OCI-LY1 (cell line): ENCODE data around the gene CHAF1A.

Experiments used
- H2AFZ ChIP-seq: fragments of 200-600 bp; sonication (generic), shearing (Covaris generic); 2 replicates; pipeline ENCODE4 v1.6.0; 2014; ENCODE audit warnings: antibody characterized with exemption, mild to moderate bottlenecking, low read length
- H3F3A ChIP-seq: fragments of 200-600 bp; sonication (generic), shearing (Covaris generic); 2 replicates; pipeline ENCODE4 v1.6.0; 2014; ENCODE audit warnings: mild to moderate bottlenecking, antibody characterized with exemption, low read length, moderate library complexity; ENCODE audit not compliant: insufficient read depth
- H3K27ac ChIP-seq: fragments of 200-600 bp; sonication (generic); 2 replicates; pipeline ENCODE4 v1.5.1; 2014; ENCODE audit warnings: low read length, mixed run types, mild to moderate bottlenecking, low read depth; ENCODE audit not compliant: poor library complexity, severe bottlenecking
- H3K27me3 ChIP-seq: fragments of 200-600 bp; sonication (generic); 2 replicates; pipeline ENCODE4 v1.6.0; 2014; ENCODE audit warnings: antibody characterized with exemption, mild to moderate bottlenecking, low read length, moderate library complexity; ENCODE audit not compliant: insufficient read depth
- H3K36me3 ChIP-seq: fragments of 200-600 bp; sonication (generic); 2 replicates; pipeline ENCODE4 v1.6.1; 2014; ENCODE audit warnings: mild to moderate bottlenecking, antibody characterized with exemption, low read length, moderate library complexity, mixed read lengths; ENCODE audit not compliant: insufficient read depth
- H3K4me1 ChIP-seq: fragments of 200-600 bp; sonication (generic); 2 replicates; pipeline ENCODE4 v1.5.1; 2014; ENCODE audit warnings: mild to moderate bottlenecking, low read length, moderate library complexity; ENCODE audit not compliant: insufficient read depth, severe bottlenecking
- H3K4me2 ChIP-seq: fragments of 200-600 bp; sonication (generic), shearing (Covaris generic); 2 replicates; pipeline ENCODE4 v1.6.1; 2014; ENCODE audit warnings: low read length
- H3K4me3 ChIP-seq: fragments of 200-600 bp; sonication (generic); 2 replicates; pipeline ENCODE4 v1.5.1; 2014; ENCODE audit warnings: low read length, low read depth, mild to moderate bottlenecking, mixed read lengths; ENCODE audit not compliant: poor library complexity, severe bottlenecking
- H3K79me2 ChIP-seq: fragments of 200-600 bp; shearing (Covaris generic); 2 replicates; pipeline ENCODE4 v1.6.1; 2016; ENCODE audit warnings: mixed run types, low read length, mixed read lengths; ENCODE audit not compliant: insufficient read depth
- H3K9ac ChIP-seq: fragments of 200-600 bp; sonication (generic), shearing (Covaris generic); 2 replicates; pipeline ENCODE4 v1.6.1; 2014; ENCODE audit warnings: mild to moderate bottlenecking, low read length, mixed read lengths
- H3K9me2 ChIP-seq: fragments of 200-600 bp; sonication (generic), shearing (Covaris generic); 2 replicates; pipeline ENCODE4 v1.6.1; 2014; ENCODE audit warnings: low read depth, mild to moderate bottlenecking, low read length, mixed read lengths
- H3K9me3 ChIP-seq: fragments of 200-600 bp; shearing (Covaris generic); 2 replicates; pipeline ENCODE4 v1.6.1; 2014; ENCODE audit warnings: low read length, mixed read lengths
- H4K20me1 ChIP-seq: fragments of 200-600 bp; sonication (generic), shearing (Covaris generic); 2 replicates; pipeline ENCODE4 v1.6.0; 2016; ENCODE audit warnings: mild to moderate bottlenecking, low read length; ENCODE audit not compliant: insufficient read depth
- EZH2 ChIP-seq: fragments of 200-600 bp; sonication (generic), shearing (Covaris generic); IDR thresholded peaks from 2 replicates; pipeline ENCODE4 v1.8.0; 2017; ENCODE audit warnings: borderline replicate concordance, mixed run types, mild to moderate bottlenecking, antibody characterized with exemption, low read length, moderate library complexity, mixed read lengths
- TF ChIP-seq, protein P1 (sequence below): fragments of 200-600 bp; sonication (generic), shearing (Covaris generic); IDR thresholded peaks from 2 replicates; pipeline ENCODE4 v1.5.1; 2017; ENCODE audit warnings: mild to moderate bottlenecking, antibody characterized with exemption, low read length, moderate library complexity, mixed read lengths

CHAF1A gene

DNA sequence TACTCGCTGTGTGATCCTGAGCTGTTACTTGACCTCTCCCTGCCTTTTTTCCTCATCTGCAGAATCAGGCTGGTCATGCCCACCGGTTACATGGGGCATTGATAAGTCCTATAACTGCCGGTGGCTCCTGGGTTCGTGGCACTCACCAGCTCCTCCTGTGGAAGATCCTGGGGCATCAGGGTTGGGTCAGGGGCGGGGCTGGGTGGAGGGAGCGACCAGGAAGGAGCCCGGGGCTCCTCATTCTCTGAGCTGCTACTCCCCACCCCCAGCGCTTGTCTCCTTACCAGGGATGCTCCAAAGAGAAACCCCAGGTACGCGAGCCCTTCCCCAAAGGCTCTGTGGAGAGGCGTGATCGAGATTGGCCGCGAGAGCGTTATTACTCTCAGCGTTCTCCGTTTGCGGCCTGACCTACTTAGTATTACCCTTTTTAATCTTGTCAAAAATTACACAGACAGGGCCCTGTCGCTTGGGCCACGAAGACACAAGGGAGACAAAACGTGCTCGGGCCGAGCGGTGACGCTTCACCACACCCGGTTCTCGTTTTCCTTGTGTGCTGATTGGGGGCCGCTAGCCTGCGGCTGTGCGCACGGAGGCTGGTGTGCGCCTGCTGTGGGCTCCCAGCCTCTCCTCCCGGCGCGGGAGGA, 80.4 kb downstream of the CHAF1A start:
- no peaks in the 10 kb centered on the region for H3K9me2 ChIP-seq
- H4K20me1 ChIP-seq: no peaks in the 10 kb centered on the region
- no peaks in the 10 kb centered on the region for H3K9me3 ChIP-seq
- no peak overlapping the region for H2AFZ ChIP-seq
- H3K36me3 ChIP-seq: peaks cover 32% of the 10 kb centered on the region
- no peaks in the 10 kb centered on the region for H3F3A ChIP-seq
- H3K4me3 ChIP-seq: no peak overlapping the region
- no peak overlapping the region for H3K4me2 ChIP-seq
- H3K9ac ChIP-seq: no peak overlapping the region
- H3K4me1 ChIP-seq: no peaks in the 10 kb centered on the region
- no peaks in the 10 kb centered on the region for H3K27me3 ChIP-seq
- no peak overlapping the region for H3K27ac ChIP-seq
- no peak for TF ChIP-seq EZH2
- TF ChIP-seq, protein P1, sequence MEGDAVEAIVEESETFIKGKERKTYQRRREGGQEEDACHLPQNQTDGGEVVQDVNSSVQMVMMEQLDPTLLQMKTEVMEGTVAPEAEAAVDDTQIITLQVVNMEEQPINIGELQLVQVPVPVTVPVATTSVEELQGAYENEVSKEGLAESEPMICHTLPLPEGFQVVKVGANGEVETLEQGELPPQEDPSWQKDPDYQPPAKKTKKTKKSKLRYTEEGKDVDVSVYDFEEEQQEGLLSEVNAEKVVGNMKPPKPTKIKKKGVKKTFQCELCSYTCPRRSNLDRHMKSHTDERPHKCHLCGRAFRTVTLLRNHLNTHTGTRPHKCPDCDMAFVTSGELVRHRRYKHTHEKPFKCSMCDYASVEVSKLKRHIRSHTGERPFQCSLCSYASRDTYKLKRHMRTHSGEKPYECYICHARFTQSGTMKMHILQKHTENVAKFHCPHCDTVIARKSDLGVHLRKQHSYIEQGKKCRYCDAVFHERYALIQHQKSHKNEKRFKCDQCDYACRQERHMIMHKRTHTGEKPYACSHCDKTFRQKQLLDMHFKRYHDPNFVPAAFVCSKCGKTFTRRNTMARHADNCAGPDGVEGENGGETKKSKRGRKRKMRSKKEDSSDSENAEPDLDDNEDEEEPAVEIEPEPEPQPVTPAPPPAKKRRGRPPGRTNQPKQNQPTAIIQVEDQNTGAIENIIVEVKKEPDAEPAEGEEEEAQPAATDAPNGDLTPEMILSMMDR: no peak
- H3K79me2 ChIP-seq: no peaks in the 10 kb centered on the region

DNA sequence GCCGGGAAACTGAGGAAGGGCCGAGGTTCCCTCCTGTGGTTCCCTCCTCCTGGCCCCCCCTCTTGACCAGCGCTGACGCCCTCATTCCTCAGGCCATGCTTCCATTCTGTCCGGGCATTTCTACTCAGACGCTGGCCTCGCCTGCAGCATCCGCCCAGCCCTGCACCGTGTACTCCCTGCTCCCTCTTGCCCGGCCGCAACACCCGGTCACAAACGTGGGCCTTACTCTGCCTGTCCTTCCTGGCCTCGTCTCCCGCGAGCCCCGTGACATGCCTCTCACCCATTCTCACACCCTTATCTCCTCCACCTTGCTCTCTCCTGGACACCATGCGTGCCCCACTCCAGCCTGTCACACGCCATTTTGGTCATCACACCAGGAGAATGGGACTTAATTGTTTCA, 80.9 kb downstream of the CHAF1A start:
- no peaks in the 10 kb centered on the region for H3K79me2 ChIP-seq
- peaks cover 30% of the 10 kb centered on the region for H3K36me3 ChIP-seq
- H3K4me3 ChIP-seq: no peak overlapping the region
- H3K27ac ChIP-seq: no peak overlapping the region
- H4K20me1 ChIP-seq: no peaks in the 10 kb centered on the region
- H3K4me2 ChIP-seq: no peak overlapping the region
- TF ChIP-seq, protein P1: no peak
- TF ChIP-seq EZH2: no peak
- no peaks in the 10 kb centered on the region for H3F3A ChIP-seq
- no peaks in the 10 kb centered on the region for H3K27me3 ChIP-seq
- H3K9ac ChIP-seq: no peak overlapping the region
- no peak overlapping the region for H2AFZ ChIP-seq
- H3K9me2 ChIP-seq: no peaks in the 10 kb centered on the region
- no peaks in the 10 kb centered on the region for H3K9me3 ChIP-seq
- no peaks in the 10 kb centered on the region for H3K4me1 ChIP-seq

DNA sequence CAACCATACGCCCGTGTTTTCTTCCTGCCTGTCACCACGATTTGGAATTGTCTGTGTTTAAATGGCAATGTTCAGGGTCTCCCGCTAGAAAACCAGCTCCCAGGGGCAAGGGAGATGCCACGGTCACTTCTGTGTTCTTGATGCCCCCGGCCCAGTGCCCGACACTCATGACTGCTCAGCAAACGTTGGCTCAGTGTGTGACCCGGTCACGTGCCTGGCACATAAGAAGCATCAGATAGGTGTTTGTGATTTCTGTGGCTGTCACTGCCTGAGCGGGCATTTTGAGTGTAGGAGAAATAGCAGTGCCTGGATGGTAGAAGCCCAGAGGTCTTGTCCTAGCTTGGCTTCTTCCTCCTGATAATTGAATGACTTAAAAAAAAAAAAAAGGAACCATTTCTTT, 85.1 kb downstream of the CHAF1A start:
- Histone ChIP-seq H3K4me2 (no peak overlapping the region), H3K9ac (no peak overlapping the region), H3K4me3 (no peak overlapping the region), H2AFZ (no peak overlapping the region), H3K27me3 (no peaks in the 10 kb centered on the region), H3K27ac (no peak overlapping the region), H3K4me1 (no peaks in the 10 kb centered on the region), H3F3A (no peaks in the 10 kb centered on the region), H4K20me1 (no peaks in the 10 kb centered on the region), H3K36me3 (peaks cover 49% of the 10 kb centered on the region), H3K9me2 (no peaks in the 10 kb centered on the region), H3K9me3 (no peaks in the 10 kb centered on the region), H3K79me2 (no peaks in the 10 kb centered on the region)
- TF ChIP-seq EZH2: no peak
- TF ChIP-seq, protein P1: no peak
